SK-N-SH treated with all-trans-retinoic acid at 6 μM for 48 hours (cell line): ENCODE data around the gene COMMD8.

Experiments
- SNAI2 ChIP-seq: fragments of 250-450 bp; sonication (Bioruptor Pico); IDR thresholded peaks from 2 replicates; pipeline ENCODE4 v1.5.0; 2020; ENCODE audit warnings: mild to moderate bottlenecking, moderate library complexity
- TCF4 ChIP-seq: fragments of 250-450 bp; sonication (Bioruptor Pico); IDR thresholded peaks from 2 replicates; pipeline ENCODE4 v1.8.0; 2021; ENCODE audit warnings: mild to moderate bottlenecking, moderate library complexity, borderline replicate concordance
- ZNF70 ChIP-seq: fragments of 450-650 bp; formaldehyde crosslinking; IDR thresholded peaks from 2 replicates; pipeline ENCODE4 v1.5.0; 2020; ENCODE audit warnings: mild to moderate bottlenecking, moderate library complexity
- ZNF8 ChIP-seq: fragments of 450-650 bp; formaldehyde crosslinking; IDR thresholded peaks from 2 replicates; pipeline ENCODE4 v1.5.0; 2020; ENCODE audit warnings: mild to moderate bottlenecking, moderate library complexity
- TF ChIP-seq, protein P1 (sequence below): fragments of 250-450 bp; sonication (Bioruptor Pico); IDR thresholded peaks from 2 replicates; pipeline ENCODE4 v1.5.1; 2021; ENCODE audit warnings: mild to moderate bottlenecking, moderate library complexity

DNA sequence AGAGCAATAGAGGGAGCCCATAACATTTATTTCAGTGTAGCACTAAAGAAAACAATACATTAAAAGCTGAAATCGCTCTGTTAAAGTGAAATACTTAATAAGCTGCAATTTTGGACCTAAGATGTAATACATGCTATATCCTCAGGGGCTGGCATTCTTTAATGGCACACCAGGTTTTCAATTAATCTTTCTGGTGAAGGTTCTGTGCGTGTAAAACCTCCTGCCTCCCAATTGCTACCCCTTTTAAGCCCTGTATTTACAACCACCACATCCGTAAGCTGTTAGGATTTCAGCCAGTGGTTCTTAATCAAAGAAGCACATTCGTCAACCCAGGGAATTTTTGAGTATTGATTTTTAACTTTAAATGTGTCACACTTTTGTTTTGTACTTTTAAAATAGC lies 7.6 kb upstream of the COMMD8 start:
- TF ChIP-seq ZNF8 (no peak), SNAI2 (no peak), ZNF70 (CRISPR knock-in tag) (no peak), TCF4 (CRISPR knock-in tag) (no peak)
- TF ChIP-seq, protein P1, sequence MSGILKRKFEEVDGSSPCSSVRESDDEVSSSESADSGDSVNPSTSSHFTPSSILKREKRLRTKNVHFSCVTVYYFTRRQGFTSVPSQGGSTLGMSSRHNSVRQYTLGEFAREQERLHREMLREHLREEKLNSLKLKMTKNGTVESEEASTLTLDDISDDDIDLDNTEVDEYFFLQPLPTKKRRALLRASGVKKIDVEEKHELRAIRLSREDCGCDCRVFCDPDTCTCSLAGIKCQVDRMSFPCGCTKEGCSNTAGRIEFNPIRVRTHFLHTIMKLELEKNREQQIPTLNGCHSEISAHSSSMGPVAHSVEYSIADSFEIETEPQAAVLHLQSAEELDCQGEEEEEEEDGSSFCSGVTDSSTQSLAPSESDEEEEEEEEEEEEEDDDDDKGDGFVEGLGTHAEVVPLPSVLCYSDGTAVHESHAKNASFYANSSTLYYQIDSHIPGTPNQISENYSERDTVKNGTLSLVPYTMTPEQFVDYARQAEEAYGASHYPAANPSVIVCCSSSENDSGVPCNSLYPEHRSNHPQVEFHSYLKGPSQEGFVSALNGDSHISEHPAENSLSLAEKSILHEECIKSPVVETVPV (CRISPR knock-in tag) = no peak
